Measurements from ENCODE around the gene NECAB2. TPM values are rescaled to one million over a fixed set of nuclear protein-coding genes. Genes with fewer than 3 reads are reported as not detected.

Gene NECAB2
- total RNA-seq, 1 experiment from 2014 or later: not detected

DNA sequence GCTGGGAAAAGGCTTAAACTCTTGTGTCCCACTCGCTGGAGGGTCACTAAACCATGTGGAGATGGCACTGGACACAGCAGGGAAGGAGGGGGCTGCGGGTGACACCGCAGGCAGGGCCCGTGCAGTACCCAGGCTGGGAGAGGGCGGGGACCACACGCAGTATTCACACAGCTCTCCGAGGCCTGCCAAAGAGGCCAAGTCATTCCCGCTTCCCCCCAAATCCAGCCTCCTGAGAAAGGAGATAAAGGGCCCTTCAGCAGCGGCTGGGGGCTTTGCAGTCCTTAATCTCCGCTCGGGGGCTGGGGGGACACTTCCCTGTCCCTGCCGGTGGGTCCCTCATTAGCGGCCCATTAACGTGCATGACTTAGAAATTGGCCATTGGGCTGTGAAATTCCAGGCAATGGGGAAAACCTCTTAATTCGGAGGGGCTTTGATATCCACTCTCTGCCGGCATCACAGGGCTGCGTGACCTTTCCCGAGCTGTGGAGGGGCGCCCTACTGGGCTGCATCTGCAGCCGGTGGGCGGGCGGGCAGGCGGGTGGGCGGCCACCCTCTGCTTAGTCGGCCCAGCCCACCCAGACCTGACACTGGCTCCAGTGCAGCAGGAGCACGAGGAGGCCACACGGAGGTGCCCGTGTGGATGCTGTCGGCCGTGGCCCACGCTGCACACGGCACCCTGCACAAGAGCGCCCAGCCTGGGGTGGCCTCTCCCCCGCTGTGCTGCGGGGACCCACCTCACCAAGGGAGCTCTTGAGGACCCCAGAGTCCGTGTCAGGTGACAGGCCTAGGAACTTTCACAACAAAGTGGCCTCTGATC lies 77.2 kb downstream of the NECAB2 start:
- no peak for DNase-seq (ENCODE audit: low read depth)

DNA sequence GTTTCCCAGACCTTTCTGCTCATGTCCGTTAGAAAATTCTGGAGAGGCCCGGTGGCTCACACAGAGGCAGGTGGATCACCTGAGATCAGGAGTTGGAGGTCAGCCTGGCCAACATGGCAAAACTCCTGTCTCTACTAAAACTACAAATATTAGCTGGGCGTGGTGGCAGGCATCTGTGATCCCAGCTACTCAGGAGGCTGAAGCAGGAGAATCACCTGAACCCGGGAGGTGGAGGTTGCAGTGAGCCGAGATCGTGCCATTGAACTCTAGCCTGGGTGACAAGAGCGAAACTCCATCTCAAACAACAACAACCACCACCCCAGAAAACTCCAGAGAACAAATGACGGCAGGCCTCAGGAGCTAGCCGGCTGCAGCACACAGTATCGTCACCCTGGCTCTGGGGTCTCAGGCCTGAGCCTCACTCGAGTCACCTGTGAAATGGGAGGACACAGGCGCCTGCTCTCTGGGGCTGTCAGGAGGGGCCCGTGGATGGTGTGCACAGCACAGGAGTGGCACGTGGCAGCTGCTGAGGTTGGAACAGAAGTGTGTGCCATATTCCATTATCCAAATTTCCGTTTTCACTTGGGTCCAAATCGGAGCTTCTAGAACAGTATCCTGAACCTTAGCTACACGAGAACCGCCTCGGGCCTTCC lies 77.9 kb downstream of the NECAB2 start:
- DNase-seq (ENCODE audit: low read depth): no peak

- no peak for DNase-seq (ENCODE audit: low read depth)
Observed at GRCh38 chr16:84047206-84047605, 79.2 kb downstream of the NECAB2 start.

DNA sequence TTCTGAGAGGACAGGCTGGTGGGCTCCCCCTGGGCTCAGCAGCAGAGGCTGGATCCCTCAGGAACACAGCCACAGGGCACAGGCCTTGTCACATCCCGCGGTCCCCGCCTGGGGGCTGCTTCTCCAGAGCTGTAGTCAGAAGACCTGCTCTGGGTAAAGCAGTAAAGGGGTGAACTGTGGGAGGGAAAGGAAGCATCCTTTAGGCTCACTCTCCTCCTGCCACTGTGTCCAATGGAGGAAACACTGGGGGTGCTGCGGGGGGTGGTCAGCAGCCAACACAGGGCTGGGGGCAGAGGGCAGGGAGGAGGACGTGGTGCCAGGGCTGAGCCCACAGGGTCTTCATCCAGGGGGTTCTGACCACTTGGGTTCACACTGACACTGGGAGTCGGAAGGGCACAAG lies 79.6 kb downstream of the NECAB2 start:
- no peak for DNase-seq (ENCODE audit: low read depth)

GRCh38 chr16:84048270-84048669 lies 80.2 kb downstream of the NECAB2 start:
- no peak for DNase-seq (ENCODE audit: low read depth)

GRCh38 chr16:84048871-84049270 lies 80.8 kb downstream of the NECAB2 start:
- no peak for DNase-seq (ENCODE audit: low read depth)

DNA sequence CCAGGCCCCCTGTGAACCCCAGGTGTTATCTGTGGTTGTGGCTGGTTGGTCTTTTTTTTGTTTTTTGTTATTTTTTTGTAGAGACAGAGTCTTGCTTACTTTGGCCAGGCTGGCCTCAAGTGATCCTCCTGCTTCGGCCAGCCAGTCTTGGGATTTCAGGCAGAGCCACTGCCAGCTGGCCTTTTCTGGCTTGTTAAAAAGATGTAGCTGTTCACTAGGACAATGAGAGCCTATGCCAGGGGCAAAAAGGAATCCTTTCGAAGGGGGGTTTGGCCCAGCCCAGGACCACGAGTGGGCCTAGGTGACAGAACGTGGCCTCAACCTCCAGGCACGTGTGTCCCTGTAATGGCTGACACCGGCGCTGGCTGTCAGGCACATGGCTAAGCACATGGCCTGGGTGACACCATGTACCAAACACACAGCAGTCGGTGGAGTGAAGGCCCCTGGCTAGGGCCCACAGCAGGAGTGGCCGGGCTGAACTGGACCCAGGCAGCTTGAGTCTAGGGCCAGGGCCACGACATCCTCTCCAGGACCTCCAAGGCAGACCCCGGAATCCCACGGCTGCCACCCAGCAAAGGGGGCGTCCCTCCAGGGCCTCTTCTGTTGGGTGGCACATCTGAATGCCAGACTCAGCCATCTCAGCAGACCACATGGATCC lies 81.5 kb downstream of the NECAB2 start:
- no peak for DNase-seq (ENCODE audit: low read depth)

DNA sequence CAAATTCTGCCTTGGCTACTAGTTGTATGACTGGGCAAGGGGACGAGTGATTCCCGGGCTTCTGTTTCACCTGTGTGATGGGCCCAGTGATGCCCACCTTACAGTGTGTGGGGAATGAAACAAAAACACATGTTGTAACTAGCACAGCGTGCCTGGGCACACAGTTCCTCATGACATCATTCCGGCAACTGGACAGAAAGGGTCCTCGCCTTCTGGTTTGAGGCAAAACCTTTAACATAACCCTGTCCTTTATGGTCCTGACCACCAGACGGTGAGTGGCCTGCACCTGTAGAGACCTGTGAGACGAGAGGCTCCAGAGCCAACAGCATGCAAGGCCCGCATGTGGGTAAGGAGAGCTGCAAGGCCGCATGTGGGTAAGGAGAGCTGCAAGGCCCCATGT lies 82.3 kb downstream of the NECAB2 start:
- no peak for DNase-seq (ENCODE audit: low read depth)

DNA sequence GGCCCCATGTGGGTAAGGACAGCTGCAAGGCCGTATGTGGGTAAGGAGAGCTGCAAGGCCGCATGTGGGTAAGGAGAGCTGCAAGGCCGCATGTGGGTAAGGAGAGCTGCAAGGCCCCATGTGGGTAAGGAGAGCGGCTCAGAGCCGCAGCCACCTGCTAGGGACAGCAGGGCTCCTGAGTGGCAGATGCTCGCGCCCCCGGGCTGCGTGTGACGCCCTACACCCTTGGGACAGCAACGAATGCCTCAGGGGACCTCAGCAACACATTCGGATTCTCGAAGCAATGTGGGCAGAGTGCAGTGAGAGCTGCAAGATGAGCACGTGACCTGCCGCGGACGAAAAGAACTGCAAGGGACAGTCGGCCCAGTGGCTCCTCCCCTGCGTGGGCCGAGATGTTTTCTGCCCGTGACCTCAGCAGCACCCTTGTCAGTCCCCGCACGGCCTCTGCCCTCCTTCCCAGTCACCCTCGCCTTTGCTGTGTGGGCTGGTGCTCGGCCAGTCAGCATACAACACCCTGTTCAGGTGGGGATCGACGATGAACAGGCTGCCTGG lies 84.1 kb downstream of the NECAB2 start:
- DNase-seq (ENCODE audit: low read depth): no peak

Other genes with a start within 250 kb of the NECAB2 start
- gene HSBP1, start 160.3 kb upstream of the NECAB2 start, total RNA-seq (2014; rRNA removed; shearing (Covaris generic)): 128 and 167 TPM in 2 replicates
- 1.1 and 1.4 TPM in 2 replicates for gene MLYCD, start 69.1 kb upstream of the NECAB2 start, total RNA-seq (2014; rRNA removed; shearing (Covaris generic))
- 4.2 and 4.3 TPM in 2 replicates for gene OSGIN1, start 15.0 kb upstream of the NECAB2 start, total RNA-seq (2014; rRNA removed; shearing (Covaris generic))
- not detected in 2 replicates for gene SLC38A8, start 74.6 kb downstream of the NECAB2 start, total RNA-seq (2014; rRNA removed; shearing (Covaris generic))
- gene MBTPS1, start 148.7 kb downstream of the NECAB2 start, total RNA-seq (2014; rRNA removed; shearing (Covaris generic)): 38.2 and 38.6 TPM in 2 replicates
- gene HSDL1, start 176.9 kb downstream of the NECAB2 start, total RNA-seq (2014; rRNA removed; shearing (Covaris generic)): 18.2 and 18.6 TPM in 2 replicates
- not detected in 2 replicates for gene DNAAF1, start 177.1 kb downstream of the NECAB2 start, total RNA-seq (2014; rRNA removed; shearing (Covaris generic))
- 9.0 and 9.4 TPM in 2 replicates for gene TAF1C, start 218.8 kb downstream of the NECAB2 start, total RNA-seq (2014; rRNA removed; shearing (Covaris generic))
- gene ADAD2, start 222.9 kb downstream of the NECAB2 start, total RNA-seq (2014; rRNA removed; shearing (Covaris generic)): not detected in 2 replicates

Measured in RPMI7951 (cell line).